Neural progenitor cell (in vitro differentiated cells): ENCODE results near the gene MYO1E.

Source experiments
- CTCF ChIP-seq: fragments of 200-600 bp; sonication (generic); IDR thresholded peaks from 2 replicates; pipeline ENCODE4 v1.5.1; 2017; ENCODE audit warnings: antibody characterized with exemption, mild to moderate bottlenecking
- EZH2phosphoT487 ChIP-seq: fragments of 200-600 bp; sonication (generic); IDR thresholded peaks from 2 replicates; pipeline ENCODE4 v1.6.1; 2017; ENCODE audit warnings: antibody characterized with exemption

- no peak for TF ChIP-seq EZH2phosphoT487
- no peak for TF ChIP-seq CTCF
Measured at GRCh38 chr15:59154243-59154642, 218.4 kb downstream of the MYO1E start.
